Hepatocyte (in vitro differentiated cells): ENCODE data around the gene SLC6A20. TPM values are rescaled to one million over a fixed set of nuclear protein-coding genes. Genes with fewer than 3 reads are reported as not detected.

ENCODE experiments used
- DNase-seq: peaks from one replicate; pipeline ENCODE4 v3.0.0-alpha.2; 2016; ENCODE audit warnings: low spot score
- H2AFZ ChIP-seq: fragments of 200-600 bp; sonication (generic); 2 replicates; pipeline ENCODE4 v1.6.0; 2016; ENCODE audit warnings: antibody characterized with exemption, mild to moderate bottlenecking
- H3K27ac ChIP-seq: fragments of 200-600 bp; sonication (generic); 2 replicates; pipeline ENCODE4 v1.5.1; 2016; ENCODE audit warnings: mild to moderate bottlenecking
- H3K27me3 ChIP-seq: fragments of 200-600 bp; sonication (generic); 2 replicates; pipeline ENCODE4 v1.6.1; 2016
- H3K36me3 ChIP-seq: fragments of 200-600 bp; sonication (generic); replicated peaks from 2 replicates; pipeline ENCODE4 v1.5.1; 2016; ENCODE audit warnings: low read depth; ENCODE audit not compliant: insufficient read depth
- H3K4me1 ChIP-seq: fragments of 200-600 bp; sonication (generic); 2 replicates; pipeline ENCODE4 v1.5.1; 2016; ENCODE audit warnings: mild to moderate bottlenecking, moderate library complexity; ENCODE audit not compliant: insufficient read depth
- H3K4me2 ChIP-seq: fragments of 200-600 bp; sonication (generic); 2 replicates; pipeline ENCODE4 v1.6.0; 2016
- H3K4me3 ChIP-seq: fragments of 200-600 bp; sonication (generic); 2 replicates; pipeline ENCODE4 v1.5.1; 2016; ENCODE audit warnings: mild to moderate bottlenecking
- H3K79me2 ChIP-seq: fragments of 200-600 bp; sonication (generic); 2 replicates; pipeline ENCODE4 v1.6.0; 2017; ENCODE audit warnings: mild to moderate bottlenecking
- H3K9me2 ChIP-seq: fragments of 200-600 bp; sonication (generic); replicated peaks from 2 replicates; pipeline ENCODE4 v1.6.0; 2017; ENCODE audit warnings: mild to moderate bottlenecking; ENCODE audit not compliant: insufficient read depth
- H3K9me3 ChIP-seq: fragments of 200-600 bp; sonication (generic); 2 replicates; pipeline ENCODE4 v1.5.1; 2016; ENCODE audit warnings: low read depth, mild to moderate bottlenecking
- H4K20me1 ChIP-seq: fragments of 200-600 bp; sonication (generic); 2 replicates; pipeline ENCODE4 v1.6.0; 2016; ENCODE audit warnings: mild to moderate bottlenecking; ENCODE audit not compliant: insufficient read depth, poor library complexity, severe bottlenecking
- EZH2 ChIP-seq: fragments of 200-600 bp; sonication (generic); IDR thresholded peaks from 2 replicates; pipeline ENCODE4 v1.6.1; 2016; ENCODE audit warnings: antibody characterized with exemption, mild to moderate bottlenecking, borderline replicate concordance
- EZH2phosphoT487 ChIP-seq: fragments of 200-600 bp; sonication (generic); IDR thresholded peaks from one replicate; pipeline ENCODE4 v1.6.1; 2018; ENCODE audit warnings: antibody characterized with exemption, mild to moderate bottlenecking, low read depth, moderate library complexity; ENCODE audit not compliant: unreplicated experiment, severe bottlenecking
- WGBS: methylation state at CpG from one replicate; pipeline ENCODE4 v1.1.6; 2016; ENCODE audit warnings: low lambda C conversion rate; ENCODE audit errors: missing lambda C conversion rate; 5-methylcytosine and 5-hydroxymethylcytosine counted together
- polyA plus RNA-seq: library from polyadenylated mRNA; unstranded; fragments of >200 nt; fragmentation: Nextera tagmentation; extraction: Ambion mirVana; gene quantifications from 2 replicates; pipeline ENCODE4 v1.2.1, GENCODE V29; 2016
- total RNA-seq: library from RNA; depleted of rRNA; stranded (reverse); fragments of >200 nt; gene quantifications from 2 replicates; pipeline ENCODE4 v1.2.3, GENCODE V29; 2014
- TF ChIP-seq, protein P1 (sequence below): fragments of 200-600 bp; sonication (generic); IDR thresholded peaks from 2 replicates; pipeline ENCODE4 v1.5.1; 2016; ENCODE audit warnings: antibody characterized with exemption, mild to moderate bottlenecking; ENCODE audit not compliant: poor library complexity

Gene SLC6A20
- total and polyA plus RNA-seq, 2 experiments from 2014 or later: 5.7 to 9.6 TPM

GRCh38 chr3:45746165-45746776 lies 50.1 kb downstream of the SLC6A20 start:
- H2AFZ ChIP-seq: no peak overlapping the region
- no peaks in the 10 kb centered on the region for H3K9me3 ChIP-seq
- H3K4me3 ChIP-seq: no peak overlapping the region
- H3K79me2 ChIP-seq: no peaks in the 10 kb centered on the region
- no peak overlapping the region for H3K27ac ChIP-seq
- H3K9me2 ChIP-seq: no peaks in the 10 kb centered on the region
- DNase-seq: no peak
- no peaks in the 10 kb centered on the region for H3K27me3 ChIP-seq
- no peak overlapping the region for H3K4me2 ChIP-seq
- H3K36me3 ChIP-seq: no peaks in the 10 kb centered on the region
- TF ChIP-seq, protein P1, sequence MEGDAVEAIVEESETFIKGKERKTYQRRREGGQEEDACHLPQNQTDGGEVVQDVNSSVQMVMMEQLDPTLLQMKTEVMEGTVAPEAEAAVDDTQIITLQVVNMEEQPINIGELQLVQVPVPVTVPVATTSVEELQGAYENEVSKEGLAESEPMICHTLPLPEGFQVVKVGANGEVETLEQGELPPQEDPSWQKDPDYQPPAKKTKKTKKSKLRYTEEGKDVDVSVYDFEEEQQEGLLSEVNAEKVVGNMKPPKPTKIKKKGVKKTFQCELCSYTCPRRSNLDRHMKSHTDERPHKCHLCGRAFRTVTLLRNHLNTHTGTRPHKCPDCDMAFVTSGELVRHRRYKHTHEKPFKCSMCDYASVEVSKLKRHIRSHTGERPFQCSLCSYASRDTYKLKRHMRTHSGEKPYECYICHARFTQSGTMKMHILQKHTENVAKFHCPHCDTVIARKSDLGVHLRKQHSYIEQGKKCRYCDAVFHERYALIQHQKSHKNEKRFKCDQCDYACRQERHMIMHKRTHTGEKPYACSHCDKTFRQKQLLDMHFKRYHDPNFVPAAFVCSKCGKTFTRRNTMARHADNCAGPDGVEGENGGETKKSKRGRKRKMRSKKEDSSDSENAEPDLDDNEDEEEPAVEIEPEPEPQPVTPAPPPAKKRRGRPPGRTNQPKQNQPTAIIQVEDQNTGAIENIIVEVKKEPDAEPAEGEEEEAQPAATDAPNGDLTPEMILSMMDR: no peak
- TF ChIP-seq EZH2phosphoT487 (no peak), EZH2 (no peak)
- H4K20me1 ChIP-seq: no peaks in the 10 kb centered on the region
- WGBS: 95% methylated on average over 28 of the region's 32 CpGs
- H3K4me1 ChIP-seq: no peaks in the 10 kb centered on the region

DNA sequence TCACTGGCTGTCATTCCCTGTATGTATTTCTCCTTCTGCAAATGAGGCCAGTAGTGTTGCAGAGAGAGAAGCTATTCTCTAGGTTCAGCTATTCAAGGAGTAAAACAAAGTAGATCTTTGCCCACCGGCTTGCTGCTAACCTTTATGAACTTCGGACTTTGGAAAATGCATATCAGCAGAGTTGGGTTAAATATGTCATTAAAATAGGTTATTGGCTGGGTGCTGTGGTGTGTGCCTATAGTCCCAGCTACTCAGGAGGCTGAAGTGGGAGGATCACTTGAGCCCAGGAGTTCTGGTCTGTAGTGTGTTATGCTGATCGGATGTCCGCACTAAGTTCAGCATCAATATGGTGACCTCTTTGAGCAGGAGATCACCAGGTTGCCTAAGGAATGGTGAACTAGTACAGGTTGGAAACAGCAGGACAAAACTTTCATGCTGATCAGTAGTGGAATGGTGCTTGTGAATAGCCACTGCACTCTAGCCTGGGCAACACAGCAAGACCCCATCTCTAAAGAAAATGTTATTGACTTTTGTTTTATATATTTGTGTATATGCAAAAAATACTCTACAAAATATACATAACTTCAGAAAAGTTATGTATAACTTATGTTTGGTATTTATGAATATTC lies 53.8 kb downstream of the SLC6A20 start:
- Histone ChIP-seq H3K9me2 (no peaks in the 10 kb centered on the region), H3K4me3 (no peak overlapping the region), H3K36me3 (peaks cover 5% of the 10 kb centered on the region), H2AFZ (no peak overlapping the region), H3K27ac (no peak overlapping the region), H3K79me2 (no peaks in the 10 kb centered on the region), H3K27me3 (no peaks in the 10 kb centered on the region), H3K9me3 (no peaks in the 10 kb centered on the region), H3K4me2 (no peak overlapping the region), H4K20me1 (no peaks in the 10 kb centered on the region), H3K4me1 (no peaks in the 10 kb centered on the region)
- no peak for DNase-seq
- 86% methylated on average over 4 of the region's 4 CpGs for WGBS
- TF ChIP-seq EZH2phosphoT487 (no peak), EZH2 (no peak)
- TF ChIP-seq, protein P1: no peak

- no peak overlapping the region for H2AFZ ChIP-seq
- no peak overlapping the region for H3K4me2 ChIP-seq
- no peaks in the 10 kb centered on the region for H4K20me1 ChIP-seq
- no peak for DNase-seq
- H3K4me3 ChIP-seq: no peak overlapping the region
- H3K79me2 ChIP-seq: no peaks in the 10 kb centered on the region
- no peaks in the 10 kb centered on the region for H3K9me2 ChIP-seq
- no peaks in the 10 kb centered on the region for H3K4me1 ChIP-seq
- peaks cover 6% of the 10 kb centered on the region for H3K36me3 ChIP-seq
- WGBS: 85% methylated on average over 6 of the region's 6 CpGs
- TF ChIP-seq EZH2 (no peak), EZH2phosphoT487 (no peak)
- TF ChIP-seq, protein P1: no peak
- H3K27me3 ChIP-seq: no peaks in the 10 kb centered on the region
- no peak overlapping the region for H3K27ac ChIP-seq
- H3K9me3 ChIP-seq: no peaks in the 10 kb centered on the region
Measured at GRCh38 chr3:45741742-45742460, 54.4 kb downstream of the SLC6A20 start.
